Heart left ventricle (tissue), 13 donors: Measurements from ENCODE around the gene APOBEC3H.

Experiments
- POLR2A ChIP-seq, 2 donors: fragments of 450-650 bp; IDR thresholded peaks; one replicate each; pipeline ENCODE4 v1.6.1; 2017; ENCODE audit warnings: antibody characterized with exemption in 2 of 2, mild to moderate bottlenecking in 2 of 2, moderate library complexity in 2 of 2
- TF ChIP-seq, protein P1 (sequence below), 12 donors: fragments of 200-600 bp; sonication (generic) in 4 of 12; IDR thresholded peaks; one replicate each; pipeline versions ENCODE4 v1.5.0 to v1.8.0; 2018 to 2022; ENCODE audit warnings: antibody characterized with exemption in 12 of 12, mild to moderate bottlenecking in 5 of 12
- donor health status: ischemic (EF 13 %, LVEDD 7.1; RV severe dilation, severe dysfunction).
- donor health status: DM: no; HTN: yes; CAD: no.
- donor health status: DM: no; HTN: no; CAD: no.
- donor health status: ischemic (EF 25% LVEDD 6.9; RV normal size, moderate dysfunction).
- donor health status: ischemic (EF 25% LVEDD 5.7; RV mildly dilated, moderate dysfunction).
- donor health status: ischemic (EF 35%, LVEDD 5.7; RV mildly dilated, moderate dysfunction).
- donor health status: nonischemic (EF 11% LVEDD 7.7; RV severe dilation, severe dysfunction).
- donor health status: DM: yes; HTN: yes; CAD: no.
- donor health status: PGD.
- donor health status: ischemic (EF 29% LVEDD 5.4; RV normal size, mild dysfunction).
- donor health status: nonischemic (EF 23%, LVEDD 6.1; RV moderate dilation, normal function).

DNA sequence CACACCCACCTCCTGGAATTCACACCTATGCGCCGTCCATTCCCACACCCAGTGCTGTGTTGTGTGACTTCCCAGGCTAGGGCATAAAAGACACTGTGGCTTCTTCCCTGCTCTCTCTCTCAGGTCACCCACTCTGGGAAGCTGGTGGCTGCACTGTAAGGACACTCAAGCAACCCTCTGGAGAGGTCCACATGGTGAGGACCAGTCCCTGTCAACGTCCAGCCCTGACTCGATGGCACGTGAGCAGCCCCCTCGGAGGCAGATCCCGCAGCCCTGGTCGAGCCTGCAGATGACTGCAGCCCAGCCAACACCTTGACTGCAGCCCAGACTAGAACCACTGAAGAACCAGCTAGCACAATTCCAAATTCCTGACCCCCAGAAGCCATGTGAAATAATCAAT is 39.3 kb downstream of the APOBEC3H start:
- TF ChIP-seq, protein P1, sequence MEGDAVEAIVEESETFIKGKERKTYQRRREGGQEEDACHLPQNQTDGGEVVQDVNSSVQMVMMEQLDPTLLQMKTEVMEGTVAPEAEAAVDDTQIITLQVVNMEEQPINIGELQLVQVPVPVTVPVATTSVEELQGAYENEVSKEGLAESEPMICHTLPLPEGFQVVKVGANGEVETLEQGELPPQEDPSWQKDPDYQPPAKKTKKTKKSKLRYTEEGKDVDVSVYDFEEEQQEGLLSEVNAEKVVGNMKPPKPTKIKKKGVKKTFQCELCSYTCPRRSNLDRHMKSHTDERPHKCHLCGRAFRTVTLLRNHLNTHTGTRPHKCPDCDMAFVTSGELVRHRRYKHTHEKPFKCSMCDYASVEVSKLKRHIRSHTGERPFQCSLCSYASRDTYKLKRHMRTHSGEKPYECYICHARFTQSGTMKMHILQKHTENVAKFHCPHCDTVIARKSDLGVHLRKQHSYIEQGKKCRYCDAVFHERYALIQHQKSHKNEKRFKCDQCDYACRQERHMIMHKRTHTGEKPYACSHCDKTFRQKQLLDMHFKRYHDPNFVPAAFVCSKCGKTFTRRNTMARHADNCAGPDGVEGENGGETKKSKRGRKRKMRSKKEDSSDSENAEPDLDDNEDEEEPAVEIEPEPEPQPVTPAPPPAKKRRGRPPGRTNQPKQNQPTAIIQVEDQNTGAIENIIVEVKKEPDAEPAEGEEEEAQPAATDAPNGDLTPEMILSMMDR (IDR thresholded peaks at IDR 0.05), result no peak
- no peak for TF ChIP-seq POLR2A (IDR thresholded peaks at IDR 0.05)
